H9 (cell line): ENCODE results near the gene KPNA1. TPM values are rescaled to one million over a fixed set of nuclear protein-coding genes. Genes with fewer than 3 reads are reported as not detected.

Source experiments
- DNase-seq: peaks from one replicate; pipeline ENCODE4 v3.0.0-alpha.2; 2017
- H2AFZ ChIP-seq: one replicate; pipeline ENCODE4 v1.6.1; 2013; ENCODE audit warnings: mild to moderate bottlenecking, low read length, control low read depth, moderate library complexity
- H2AK5ac ChIP-seq: 2 replicates; pipeline ENCODE4 v1.6.1; 2013; ENCODE audit warnings: low read length, control low read depth, mixed read lengths; ENCODE audit not compliant: insufficient read length
- H2BK120ac ChIP-seq: one replicate; pipeline ENCODE4 v1.6.1; 2013; ENCODE audit warnings: low read depth, mild to moderate bottlenecking, low read length, control low read depth, inconsistent platforms; ENCODE audit not compliant: poor library complexity, severe bottlenecking
- H2BK12ac ChIP-seq: 2 replicates; pipeline ENCODE4 v1.6.1; 2013; ENCODE audit warnings: low read length, control low read depth, mixed read lengths, low read depth; ENCODE audit not compliant: insufficient read length
- H2BK15ac ChIP-seq: 2 replicates; pipeline ENCODE4 v1.6.1; 2013; ENCODE audit warnings: low read depth, low read length, control low read depth
- H2BK20ac ChIP-seq: one replicate; pipeline ENCODE4 v1.6.1; 2013; ENCODE audit warnings: low read depth, mild to moderate bottlenecking, low read length, control low read depth, inconsistent platforms; ENCODE audit not compliant: poor library complexity, severe bottlenecking
- H2BK5ac ChIP-seq: 2 replicates; pipeline ENCODE4 v1.6.1; 2013; ENCODE audit warnings: low read length, control low read depth, mixed read lengths; ENCODE audit not compliant: insufficient read length
- H3K14ac ChIP-seq: 2 replicates; pipeline ENCODE4 v1.6.1; 2013; ENCODE audit warnings: low read length, control low read depth; ENCODE audit not compliant: insufficient read depth
- H3K18ac ChIP-seq: 2 replicates; pipeline ENCODE4 v1.6.1; 2013; ENCODE audit warnings: low read depth, mild to moderate bottlenecking, mixed read lengths, low read length, control low read depth; ENCODE audit not compliant: insufficient read length
- H3K23ac ChIP-seq: 2 replicates; pipeline ENCODE4 v1.6.1; 2013; ENCODE audit warnings: low read length, control low read depth, mixed read lengths, low read depth; ENCODE audit not compliant: insufficient read length
- H3K23me2 ChIP-seq: 2 replicates; pipeline ENCODE4 v1.6.1; 2013; ENCODE audit warnings: low read depth, mild to moderate bottlenecking, mixed read lengths, low read length, control low read depth; ENCODE audit not compliant: insufficient read length, poor library complexity, severe bottlenecking
- H3K27ac ChIP-seq: 2 replicates; pipeline ENCODE4 v1.5.1; 2013; ENCODE audit warnings: low read length, control low read depth, mixed read lengths, low read depth; ENCODE audit not compliant: insufficient read length
- H3K27me3 ChIP-seq: 2 replicates; pipeline ENCODE4 v1.6.1; 2013; ENCODE audit warnings: low read length, control low read depth, inconsistent platforms; ENCODE audit not compliant: insufficient read depth
- H3K4ac ChIP-seq: 2 replicates; pipeline ENCODE4 v1.6.1; 2013; ENCODE audit warnings: low read depth, mild to moderate bottlenecking, control low read depth, inconsistent platforms, low read length, moderate library complexity
- H3K4me1 ChIP-seq: 2 replicates; pipeline ENCODE4 v1.6.1; 2013; ENCODE audit warnings: low read length, control low read depth, inconsistent platforms; ENCODE audit not compliant: insufficient read depth
- H3K4me2 ChIP-seq: 2 replicates; pipeline ENCODE4 v1.6.1; 2013; ENCODE audit warnings: low read length, control low read depth, mixed read lengths; ENCODE audit not compliant: insufficient read length, insufficient read depth
- H3K56ac ChIP-seq: 2 replicates; pipeline ENCODE4 v1.6.1; 2013; ENCODE audit warnings: low read depth, mild to moderate bottlenecking, mixed read lengths, low read length, control low read depth; ENCODE audit not compliant: insufficient read length
- H3K79me1 ChIP-seq: 2 replicates; pipeline ENCODE4 v1.6.1; 2013; ENCODE audit warnings: low read depth, mild to moderate bottlenecking, moderate library complexity, low read length, control low read depth, inconsistent platforms; ENCODE audit not compliant: insufficient read depth, poor library complexity, severe bottlenecking
- H3K79me2 ChIP-seq: 2 replicates; pipeline ENCODE4 v1.6.1; 2013; ENCODE audit warnings: low read length, control low read depth, inconsistent platforms; ENCODE audit not compliant: insufficient read depth
- H3K9ac ChIP-seq: 2 replicates; pipeline ENCODE4 v1.6.1; 2013; ENCODE audit warnings: low read length, control low read depth, mixed read lengths; ENCODE audit not compliant: insufficient read length; ENCODE audit errors: extremely low read depth
- H3K9me3 ChIP-seq: one replicate; pipeline ENCODE4 v1.6.1; 2013; ENCODE audit warnings: low read depth, low read length, inconsistent platforms; ENCODE audit not compliant: control insufficient read depth
- H3T11ph ChIP-seq: one replicate; pipeline ENCODE4 v1.6.1; 2013; ENCODE audit warnings: mild to moderate bottlenecking, low read length, control low read depth, inconsistent platforms
- H4K20me1 ChIP-seq: one replicate; pipeline ENCODE4 v1.6.1; 2013; ENCODE audit not compliant: control insufficient read depth, insufficient read length, insufficient read depth
- H4K5ac ChIP-seq: 2 replicates; pipeline ENCODE4 v1.6.1; 2013; ENCODE audit warnings: low read depth, mild to moderate bottlenecking, mixed read lengths, low read length, control low read depth; ENCODE audit not compliant: insufficient read length
- H4K8ac ChIP-seq: replicated peaks from 2 replicates; pipeline ENCODE4 v1.6.1; 2013; ENCODE audit warnings: low read length, control low read depth, mixed read lengths, low read depth; ENCODE audit not compliant: insufficient read length
- H4K91ac ChIP-seq: 2 replicates; pipeline ENCODE4 v1.6.1; 2013; ENCODE audit warnings: low read depth, mild to moderate bottlenecking, moderate library complexity, mixed read lengths, low read length, control low read depth; ENCODE audit not compliant: insufficient read length
- H3K27ac Mint-ChIP-seq, 3 experiments: 2 replicates in 2 of 3; 3 replicates in 1 of 3; pipeline ENCODE4 v1.8.0; 2020 to 2021; ENCODE audit warnings: mixed read lengths in 3 of 3, mild to moderate bottlenecking in 1 of 3, moderate library complexity in 1 of 3
- H3K27me3 Mint-ChIP-seq: 2 replicates; pipeline ENCODE4 v1.8.0; 2021; ENCODE audit warnings: low read depth, mild to moderate bottlenecking, moderate library complexity, mixed read lengths
- H3K36me3 Mint-ChIP-seq, 3 experiments: 2 replicates in 2 of 3; 3 replicates in 1 of 3; pipeline ENCODE4 v1.8.0; 2020 to 2021; ENCODE audit warnings: low read depth in 3 of 3, mixed read lengths in 3 of 3; ENCODE audit not compliant: insufficient read depth in 1 of 3
- H3K4me1 Mint-ChIP-seq, 2 experiments: 2 replicates each; pipeline ENCODE4 v1.8.0; 2020; ENCODE audit warnings: mixed read lengths in 2 of 2
- H3K4me3 Mint-ChIP-seq, 2 experiments: 2 replicates in 1 of 2; 3 replicates in 1 of 2; pipeline ENCODE4 v1.8.0; 2020 to 2021; ENCODE audit warnings: mild to moderate bottlenecking in 2 of 2, mixed read lengths in 2 of 2, moderate library complexity in 1 of 2
- H3K9me3 Mint-ChIP-seq, 2 experiments: 2 replicates in 1 of 2; 3 replicates in 1 of 2; pipeline ENCODE4 v1.8.0; 2020; ENCODE audit warnings: mild to moderate bottlenecking in 2 of 2, mixed read lengths in 2 of 2, moderate library complexity in 1 of 2
- WGBS: extraction: QIAGEN DNeasy Blood & Tissue Kit; methylation state at CpG from one replicate; pipeline ENCODE4 v1.1.7; 2013; ENCODE audit warnings: missing lambda C conversion rate, low lambda C conversion rate, mixed read lengths; ENCODE audit not compliant: insufficient read length; ENCODE audit errors: extremely low coverage; 5-methylcytosine and 5-hydroxymethylcytosine counted together
- total RNA-seq: library from RNA; stranded (reverse); gene quantifications from 2 replicates; pipeline ENCODE4 v1.2.1, GENCODE V29; 2021
- TF ChIP-seq, protein P1 (sequence below): fragments of 200-600 bp; sonication (generic); conservative IDR thresholded peaks from 3 replicates; pipeline ENCODE4 v1.8.0; 2021; ENCODE audit warnings: antibody characterized with exemption, mild to moderate bottlenecking

The KPNA1 gene
- total RNA-seq, 1 experiment from 2014 or later: 71.7 TPM

DNA sequence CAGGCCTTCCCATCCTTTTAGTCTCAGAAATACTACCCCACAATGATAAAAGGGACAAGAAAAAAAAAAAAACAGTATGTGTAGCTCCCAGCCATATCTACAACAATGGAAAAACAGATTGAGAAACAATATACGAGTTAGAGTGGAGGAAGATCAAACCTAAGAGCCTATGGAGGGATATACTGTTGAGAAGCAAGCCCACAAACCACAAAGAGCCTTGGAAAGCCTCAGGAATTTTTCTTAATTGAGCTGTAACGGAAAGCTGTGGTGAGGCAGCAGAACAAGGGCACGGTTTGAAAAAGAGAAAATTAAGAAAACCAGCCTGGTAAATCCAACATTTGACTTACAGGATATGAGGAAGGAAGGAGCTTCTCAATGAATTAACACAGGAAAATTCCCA lies 21.4 kb downstream of the KPNA1 start:
- Histone ChIP-seq H3K4me1 (no peaks in the 10 kb centered on the region; the same call in none of the 2 replicates), H3K9ac (no peak overlapping the region), H2AK5ac (no peak overlapping the region), H3K4me2 (no peak overlapping the region), H2BK20ac (no peak overlapping the region), H2BK15ac (no peak overlapping the region), H3K4ac (no peak overlapping the region), H4K91ac (no peak overlapping the region), H3K23ac (no peak overlapping the region), H3K18ac (no peak overlapping the region), H2BK120ac (no peak overlapping the region), H3K79me2 (peaks cover 4% of the 10 kb centered on the region; the same call in 1 of the 2 replicates), H3K9me3 (no peaks in the 10 kb centered on the region), H4K8ac (no peak overlapping the region), H4K20me1 (no peaks in the 10 kb centered on the region), H3K79me1 (peaks cover 13% of the 10 kb centered on the region), H2BK5ac (no peak overlapping the region), H3K56ac (no peak overlapping the region), H3K27me3 (no peaks in the 10 kb centered on the region), H3K27ac (no peak overlapping the region), H3K23me2 (no peaks in the 10 kb centered on the region), H2BK12ac (no peak overlapping the region), H3K14ac (no peak overlapping the region), H3T11ph (no peak overlapping the region), H2AFZ (no peak overlapping the region), H4K5ac (no peak overlapping the region)
- H3K9me3 Mint-ChIP-seq: no peaks in the 10 kb centered on the region
- TF ChIP-seq, protein P1, sequence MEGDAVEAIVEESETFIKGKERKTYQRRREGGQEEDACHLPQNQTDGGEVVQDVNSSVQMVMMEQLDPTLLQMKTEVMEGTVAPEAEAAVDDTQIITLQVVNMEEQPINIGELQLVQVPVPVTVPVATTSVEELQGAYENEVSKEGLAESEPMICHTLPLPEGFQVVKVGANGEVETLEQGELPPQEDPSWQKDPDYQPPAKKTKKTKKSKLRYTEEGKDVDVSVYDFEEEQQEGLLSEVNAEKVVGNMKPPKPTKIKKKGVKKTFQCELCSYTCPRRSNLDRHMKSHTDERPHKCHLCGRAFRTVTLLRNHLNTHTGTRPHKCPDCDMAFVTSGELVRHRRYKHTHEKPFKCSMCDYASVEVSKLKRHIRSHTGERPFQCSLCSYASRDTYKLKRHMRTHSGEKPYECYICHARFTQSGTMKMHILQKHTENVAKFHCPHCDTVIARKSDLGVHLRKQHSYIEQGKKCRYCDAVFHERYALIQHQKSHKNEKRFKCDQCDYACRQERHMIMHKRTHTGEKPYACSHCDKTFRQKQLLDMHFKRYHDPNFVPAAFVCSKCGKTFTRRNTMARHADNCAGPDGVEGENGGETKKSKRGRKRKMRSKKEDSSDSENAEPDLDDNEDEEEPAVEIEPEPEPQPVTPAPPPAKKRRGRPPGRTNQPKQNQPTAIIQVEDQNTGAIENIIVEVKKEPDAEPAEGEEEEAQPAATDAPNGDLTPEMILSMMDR: no peak
- peaks cover 14 to 21% of the 10 kb centered on the region in 2 experiments for H3K4me1 Mint-ChIP-seq
- no CpG with 5 or more reads among the region's 3 CpGs for WGBS
- H3K36me3 Mint-ChIP-seq: peaks cover 11 to 41% (median 37%) of the 10 kb centered on the region in 3 experiments; a peak in 6 of 7 replicates
- H3K27ac Mint-ChIP-seq: no peak overlapping the region
- no peaks in the 10 kb centered on the region for H3K27me3 Mint-ChIP-seq
- no peak overlapping the region for H3K4me3 Mint-ChIP-seq
- no peak for DNase-seq
